Pancreas (tissue), 10 donors: ENCODE data around the gene RTRAF. TPM values are rescaled to one million over a fixed set of nuclear protein-coding genes. Genes with fewer than 3 reads are reported as not detected.

Experiments used
- ATAC-seq, 4 donors: fragments of 200-7000 bp; cut with Tn5 transposase; one replicate each; pipeline versions ENCODE4 v1.8.0 to v1.9.1; 2020; ENCODE audit warnings: mild to moderate bottlenecking in 4 of 4, moderate library complexity in 4 of 4
- DNase-seq, 6 donors: peaks; one replicate each; pipeline ENCODE4 v3.0.0-alpha.2; 2020
- FAIRE-seq: peaks from 2 replicates; lab custom pipeline; 2012; peaks lifted over from hg19 to GRCh38; lab: Jason Lieb, UNC
- H3K27ac ChIP-seq, 4 donors: fragments of 200-600 bp; sonication (generic); 1 replicate in 3 of 4; 2 replicates in 1 of 4; pipeline versions ENCODE4 v1.5.0 to v1.8.0; 2020
- H3K27me3 ChIP-seq, 4 donors: fragments of 200-600 bp; one replicate each; pipeline ENCODE4 v1.8.0; 2021
- H3K36me3 ChIP-seq, 3 donors: fragments of 200-600 bp; sonication (generic) in 1 of 3; one replicate each; pipeline versions ENCODE4 v1.5.0 to v1.8.0; 2020 to 2021
- H3K4me1 ChIP-seq, 3 donors: fragments of 200-600 bp; one replicate each; pipeline ENCODE4 v1.8.0; 2021
- H3K4me3 ChIP-seq, 4 donors: fragments of 200-600 bp; sonication (generic) in 2 of 4; one replicate each; pipeline versions ENCODE4 v1.5.0 to v1.8.0; 2020 to 2021
- H3K9me3 ChIP-seq, 4 donors: fragments of 200-600 bp; one replicate each; pipeline ENCODE4 v1.8.0; 2021
- WGBS, 2 donors: extraction: QIAGEN DNeasy Blood & Tissue Kit; methylation state at CpG; one replicate each; pipeline ENCODE4 v1.1.7; 2013; 5-methylcytosine and 5-hydroxymethylcytosine counted together
- intact Hi-C, 3 donors: fragments of 100-400 bp; cut with DNase I; formaldehyde crosslinking; loops; one replicate each; pipeline versions ENCODE4 v1.11.1 to v1.14.2; 2022
- polyA plus RNA-seq, 2 donors: library from polyadenylated mRNA; stranded (reverse); fragments of 200-250 nt; gene quantifications; one replicate each; pipeline ENCODE4 v1.2.3, GENCODE V29; 2013
- total RNA-seq, 6 donors: library from RNA; stranded (reverse); fragmentation: NEBNext Ultra II Directional in 4 of 6; extraction: Animal tissue kit (Norgen Biotek cat#: 25700) in 4 of 6; gene quantifications; one replicate each; pipeline versions ENCODE4 v1.2.1 to v1.2.4, GENCODE V29; 2021 to 2023
- TF ChIP-seq, protein P1 (sequence below), 4 donors: fragments of 200-600 bp; sonication (generic) in 3 of 4; IDR thresholded peaks; one replicate each; pipeline versions ENCODE4 v1.5.0 to v1.8.0; 2021; ENCODE audit warnings: antibody characterized with exemption in 4 of 4
- donor health status: healthy with polysubstance abuse.
- donor health status: DM: no; HTN: no; CAD: no; lungs with moderate emphysema.
- donor health status: DM: no; HTN: no; CAD: no.
- donor health status: control.
- donor health status: control.
- donor health status: Bipolar disorder and iron deficiency.
- donor health status: DM: yes; HTN: yes; CAD: no.
- donor health status: DM: no; HTN: no; CAD: no.
- donor health status: DM: no; HTN: no; CAD: no.
- donor health status: DM: yes; HTN: yes; CAD: no.

RTRAF gene
- total and polyA plus RNA-seq, 8 donors: 57.5 to 96.4 (median 69.0) TPM

DNA sequence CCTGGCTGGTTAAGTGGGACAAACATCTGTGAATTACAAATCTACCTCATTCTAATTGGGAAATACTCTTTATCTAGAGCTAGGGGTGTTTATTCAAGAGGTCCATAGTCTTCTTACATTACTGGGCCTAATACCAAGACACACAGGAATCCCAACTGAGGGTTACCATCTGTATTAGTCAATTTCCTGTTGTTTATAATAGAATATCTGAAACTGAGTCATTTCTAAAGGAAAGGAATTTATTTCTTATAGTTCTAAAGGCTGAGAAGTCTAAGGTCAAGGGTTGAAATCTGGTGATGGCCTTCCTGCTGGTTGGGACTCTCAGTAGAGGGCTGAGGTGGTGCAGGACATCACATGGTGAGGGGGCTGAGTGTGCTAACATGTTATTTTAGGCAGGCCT is 36.0 kb downstream of the RTRAF start:
- ATAC-seq (peak in 3 of 4 donors; percentile 47 to 50 (median 50)), FAIRE-seq (no peak), DNase-seq (no peak)
- H3K9me3 ChIP-seq: no peaks in the 10 kb centered on the region
- TF ChIP-seq, protein P1, sequence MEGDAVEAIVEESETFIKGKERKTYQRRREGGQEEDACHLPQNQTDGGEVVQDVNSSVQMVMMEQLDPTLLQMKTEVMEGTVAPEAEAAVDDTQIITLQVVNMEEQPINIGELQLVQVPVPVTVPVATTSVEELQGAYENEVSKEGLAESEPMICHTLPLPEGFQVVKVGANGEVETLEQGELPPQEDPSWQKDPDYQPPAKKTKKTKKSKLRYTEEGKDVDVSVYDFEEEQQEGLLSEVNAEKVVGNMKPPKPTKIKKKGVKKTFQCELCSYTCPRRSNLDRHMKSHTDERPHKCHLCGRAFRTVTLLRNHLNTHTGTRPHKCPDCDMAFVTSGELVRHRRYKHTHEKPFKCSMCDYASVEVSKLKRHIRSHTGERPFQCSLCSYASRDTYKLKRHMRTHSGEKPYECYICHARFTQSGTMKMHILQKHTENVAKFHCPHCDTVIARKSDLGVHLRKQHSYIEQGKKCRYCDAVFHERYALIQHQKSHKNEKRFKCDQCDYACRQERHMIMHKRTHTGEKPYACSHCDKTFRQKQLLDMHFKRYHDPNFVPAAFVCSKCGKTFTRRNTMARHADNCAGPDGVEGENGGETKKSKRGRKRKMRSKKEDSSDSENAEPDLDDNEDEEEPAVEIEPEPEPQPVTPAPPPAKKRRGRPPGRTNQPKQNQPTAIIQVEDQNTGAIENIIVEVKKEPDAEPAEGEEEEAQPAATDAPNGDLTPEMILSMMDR (IDR thresholded peaks at IDR 0.05): no peak
- intact Hi-C loops: no loop called here
- no peak overlapping the region for H3K27ac ChIP-seq
- H3K4me1 ChIP-seq: peaks cover 0 to 4% (median 0%) of the 10 kb centered on the region in 3 donors
- no peaks in the 10 kb centered on the region for H3K36me3 ChIP-seq
- no peak overlapping the region for H3K4me3 ChIP-seq
- no peaks in the 10 kb centered on the region for H3K27me3 ChIP-seq

GRCh38 chr14:52026017-52026660 is 36.8 kb downstream of the RTRAF start:
- Histone ChIP-seq H3K27ac (no peak overlapping the region), H3K4me3 (no peak overlapping the region), H3K4me1 (no peaks in the 10 kb centered on the region), H3K36me3 (no peaks in the 10 kb centered on the region), H3K9me3 (no peaks in the 10 kb centered on the region), H3K27me3 (no peaks in the 10 kb centered on the region)
- intact Hi-C loops: no loop called here
- ATAC-seq (no peak), FAIRE-seq (no peak), DNase-seq (no peak)
- 74 to 79% methylated on average over 8 of the region's 8 CpGs for WGBS, 2 donors
- TF ChIP-seq, protein P1 (IDR thresholded peaks at IDR 0.05): no peak

DNA sequence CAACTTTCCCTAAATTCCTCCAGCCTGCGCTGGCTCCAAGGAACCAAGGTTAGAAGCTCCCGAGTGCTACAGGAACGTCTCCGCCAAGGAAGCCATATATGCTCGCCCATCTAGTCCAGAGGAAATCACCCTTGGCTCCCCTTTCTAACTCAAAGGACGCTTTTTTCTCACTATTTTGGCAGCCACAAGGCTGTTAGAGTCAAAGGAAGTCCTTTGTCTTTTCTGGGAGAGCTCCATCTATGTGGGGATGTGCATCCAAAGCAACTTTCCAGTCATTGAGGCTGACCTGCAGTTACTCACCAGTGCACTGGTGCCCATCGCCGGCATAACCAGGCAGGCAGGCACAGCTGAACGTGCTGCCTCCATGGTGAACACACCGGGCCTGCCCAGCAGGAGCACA is 37.6 kb downstream of the RTRAF start:
- H3K27ac ChIP-seq: no peak overlapping the region
- ATAC-seq: no peak
- H3K9me3 ChIP-seq: no peaks in the 10 kb centered on the region
- no peak for DNase-seq
- no peaks in the 10 kb centered on the region for H3K36me3 ChIP-seq
- H3K4me1 ChIP-seq: no peaks in the 10 kb centered on the region
- WGBS, 2 donors: 88 to 89% methylated on average over 10 of the region's 10 CpGs
- no peak overlapping the region for H3K4me3 ChIP-seq
- intact Hi-C loops: no loop called here
- no peak for FAIRE-seq
- H3K27me3 ChIP-seq: no peaks in the 10 kb centered on the region
- TF ChIP-seq, protein P1 (IDR thresholded peaks at IDR 0.05): no peak

- WGBS, 2 donors: 63 to 67% methylated on average over 1 of the region's 1 CpG
- TF ChIP-seq, protein P1 (IDR thresholded peaks at IDR 0.05): no peak
- Histone ChIP-seq H3K9me3 (no peaks in the 10 kb centered on the region), H3K36me3 (no peaks in the 10 kb centered on the region), H3K27me3 (no peaks in the 10 kb centered on the region), H3K4me3 (no peak overlapping the region), H3K27ac (no peak overlapping the region), H3K4me1 (no peaks in the 10 kb centered on the region)
- ATAC-seq: no peak
- no peak for FAIRE-seq
- intact Hi-C loops: no loop called here
- DNase-seq: no peak
Observed at GRCh38 chr14:52029881-52030280, 40.5 kb downstream of the RTRAF start.

GRCh38 chr14:52031781-52032180 is 42.4 kb downstream of the RTRAF start:
- WGBS, 2 donors: 41 to 55% methylated on average over 3 of the region's 3 CpGs
- no peak for FAIRE-seq
- TF ChIP-seq, protein P1 (IDR thresholded peaks at IDR 0.05): no peak
- intact Hi-C loops: no loop called here
- peak in 3 of 6 donors; percentile 42 to 76 (median 45) for DNase-seq
- Histone ChIP-seq H3K27ac (no peak overlapping the region), H3K36me3 (no peaks in the 10 kb centered on the region), H3K4me3 (no peak overlapping the region), H3K27me3 (no peaks in the 10 kb centered on the region), H3K9me3 (no peaks in the 10 kb centered on the region), H3K4me1 (no peaks in the 10 kb centered on the region)
- peak; percentile 74 to 87 (median 76) for ATAC-seq
